HTERT RPE-1 (cell line): ENCODE results near the gene BMI1.
"Not testable (repeated sequence)": the region's sequence is repeated elsewhere in the genome, so short reads cannot be mapped to it uniquely, and the experiment has no call there.

Experiments used
- in situ Hi-C: fragments of 300-500 bp; cut with MboI; formaldehyde crosslinking; loops from 4 replicates; pipeline ENCODE4 v1.14.3; 2020; ENCODE audit warnings: low sequenced_read_pairs

Gene BMI1

DNA sequence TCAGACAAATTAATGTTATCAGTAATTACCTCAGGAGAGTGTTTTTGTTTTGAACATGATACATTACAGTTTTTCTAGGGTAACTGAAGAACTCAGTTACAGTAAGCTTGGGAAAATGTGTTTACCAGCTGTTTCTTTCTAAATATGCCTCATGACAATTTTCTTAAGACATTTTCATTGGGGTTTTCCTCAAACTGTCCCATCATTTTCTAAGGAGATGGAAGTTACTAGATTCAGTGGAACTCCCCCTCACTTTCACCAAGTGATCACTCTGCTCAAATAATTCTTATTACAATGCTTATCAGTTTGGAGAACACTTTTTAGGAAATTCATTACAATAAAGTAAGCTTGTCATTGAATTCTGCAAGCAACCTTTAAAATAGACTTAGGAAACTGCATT is 18.0 kb downstream of the BMI1 start:
- in situ Hi-C loops: no loop called here

DNA sequence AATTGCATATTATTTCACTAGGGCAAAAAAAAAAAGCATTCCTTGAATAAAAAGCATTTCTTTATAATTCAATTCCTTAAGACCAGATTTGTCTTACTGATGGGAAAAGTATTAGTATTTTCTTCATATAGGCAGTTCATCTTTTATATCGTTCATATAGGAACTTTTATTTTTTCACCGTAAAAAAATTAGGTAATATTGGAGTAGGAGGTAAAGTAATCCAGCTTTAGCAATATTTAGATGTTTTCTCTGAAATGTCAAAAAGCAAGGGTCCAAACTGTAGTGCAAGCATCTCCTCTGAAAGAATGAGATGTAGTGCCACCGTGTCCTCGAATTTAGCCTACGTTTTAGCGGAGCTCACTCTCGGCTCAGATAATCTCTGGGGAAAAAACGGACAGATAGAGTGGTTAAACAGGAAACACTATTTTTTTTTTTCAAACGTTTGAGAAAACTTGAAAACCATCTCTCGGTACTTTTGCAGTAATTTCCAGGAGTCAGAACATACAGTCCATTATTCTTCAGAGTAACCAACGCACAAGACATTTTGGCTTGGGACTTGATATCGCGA is 18.9 kb downstream of the BMI1 start:
- in situ Hi-C loops: no loop called here

DNA sequence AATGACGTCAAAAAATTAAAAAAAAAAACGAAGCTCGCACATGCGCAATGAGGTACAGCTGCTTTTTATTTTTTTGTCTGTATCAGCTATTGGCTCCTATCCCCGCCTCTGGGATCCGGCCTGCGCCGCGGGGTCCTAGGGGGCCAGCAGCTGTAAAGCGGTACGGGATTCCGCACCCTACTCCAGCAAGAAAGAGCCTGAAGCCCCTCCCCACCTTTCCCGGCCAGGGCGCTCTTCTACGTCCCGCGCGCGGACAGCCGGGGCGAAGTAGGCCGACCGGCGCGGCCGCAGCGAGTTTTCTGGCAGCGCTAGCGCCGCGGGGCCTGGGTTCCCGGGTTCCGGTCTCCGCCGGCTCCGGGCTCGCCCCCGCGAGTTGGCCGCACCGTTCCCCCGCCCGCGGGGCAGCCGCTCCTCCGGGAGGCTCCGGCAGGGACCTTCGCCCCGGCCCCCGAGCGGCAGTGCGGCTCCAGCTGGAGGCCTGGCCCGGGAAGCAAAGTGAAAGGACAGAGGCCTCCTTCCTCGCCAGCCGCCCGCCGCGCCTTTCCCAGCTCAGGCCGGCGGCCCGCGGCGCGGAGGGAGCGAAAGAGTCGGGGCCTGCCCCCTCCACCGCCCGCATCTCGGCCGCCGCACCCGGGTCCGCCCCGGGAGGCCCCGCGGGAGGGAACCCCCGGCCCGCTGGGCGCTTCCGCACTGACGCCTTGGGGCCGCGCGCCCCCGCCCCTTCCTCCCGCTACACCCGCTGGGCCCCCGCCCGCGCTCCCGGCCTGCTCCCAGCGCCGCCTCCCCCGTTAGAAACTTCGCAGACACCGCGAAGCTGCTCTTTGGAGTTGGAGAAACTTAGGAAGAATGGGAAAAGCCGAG is 19.7 kb downstream of the BMI1 start:
- in situ Hi-C loops: no loop called here

DNA sequence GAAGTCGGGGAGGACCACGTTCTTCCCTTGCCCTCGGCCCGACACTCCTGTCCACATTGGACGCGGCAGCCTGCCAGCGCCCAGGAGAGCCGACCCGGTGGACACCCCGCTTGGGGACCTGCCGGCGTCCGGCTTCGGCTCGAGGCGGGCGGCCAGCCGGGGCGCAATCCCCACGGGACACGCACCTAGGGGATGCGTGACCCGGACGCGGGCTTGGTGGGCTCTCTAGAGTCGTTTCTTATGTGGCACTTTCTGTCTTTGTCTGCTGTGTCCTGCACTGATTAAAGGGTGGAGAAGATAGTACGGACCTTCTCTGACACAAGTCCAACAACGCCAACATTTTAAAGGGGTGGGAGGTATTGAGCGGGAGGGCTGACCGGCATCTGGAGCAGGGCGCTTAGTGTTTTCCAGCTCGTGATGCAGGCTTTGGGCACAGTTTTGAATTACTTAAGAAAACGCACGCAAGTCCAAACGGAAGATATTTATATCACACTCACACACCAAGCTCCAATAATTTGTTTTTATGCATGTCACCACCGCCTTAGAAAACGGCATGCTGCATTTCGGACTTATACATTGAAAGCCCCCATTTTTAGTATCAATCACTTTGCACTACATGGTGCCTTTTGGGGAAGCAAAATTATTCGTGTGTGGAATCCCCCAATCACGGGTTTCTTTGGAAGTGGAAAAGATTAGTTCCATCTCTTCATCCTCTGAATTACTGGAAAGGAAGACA is 20.5 kb downstream of the BMI1 start:
- in situ Hi-C loops: no loop called here

DNA sequence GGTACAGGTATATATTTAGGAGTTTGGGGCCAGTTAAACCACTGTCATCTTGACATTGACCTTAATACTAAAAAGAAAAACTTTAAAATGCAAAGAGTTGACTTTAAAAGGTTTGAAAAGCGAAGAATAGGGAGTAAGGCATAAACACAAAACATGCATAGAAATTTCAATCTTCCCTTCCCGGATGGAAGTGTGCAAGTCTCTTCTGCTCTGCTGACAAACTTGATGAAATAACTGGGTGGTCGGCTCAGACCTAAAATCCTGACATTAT is 21.0 kb downstream of the BMI1 start:
- in situ Hi-C loops: no loop called here

DNA sequence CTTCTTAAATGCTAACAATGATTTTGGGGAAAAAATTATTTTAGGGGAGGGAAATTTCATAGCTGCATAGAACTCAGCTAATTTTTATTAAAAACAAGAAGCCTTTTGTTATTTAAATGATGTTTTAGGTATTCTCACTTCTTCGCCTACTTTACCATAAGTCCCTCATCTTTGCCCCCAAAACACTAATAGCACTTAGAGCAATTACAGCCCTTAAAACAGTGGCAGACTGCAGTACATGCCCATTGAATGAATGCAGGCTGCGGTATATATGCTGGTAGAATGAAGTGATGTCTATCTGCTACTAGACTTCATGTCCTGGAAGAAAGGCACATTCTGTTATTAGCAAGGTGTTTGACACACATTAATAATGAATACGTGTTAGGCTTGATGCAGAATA is 21.5 kb downstream of the BMI1 start:
- in situ Hi-C loops: no loop called here

DNA sequence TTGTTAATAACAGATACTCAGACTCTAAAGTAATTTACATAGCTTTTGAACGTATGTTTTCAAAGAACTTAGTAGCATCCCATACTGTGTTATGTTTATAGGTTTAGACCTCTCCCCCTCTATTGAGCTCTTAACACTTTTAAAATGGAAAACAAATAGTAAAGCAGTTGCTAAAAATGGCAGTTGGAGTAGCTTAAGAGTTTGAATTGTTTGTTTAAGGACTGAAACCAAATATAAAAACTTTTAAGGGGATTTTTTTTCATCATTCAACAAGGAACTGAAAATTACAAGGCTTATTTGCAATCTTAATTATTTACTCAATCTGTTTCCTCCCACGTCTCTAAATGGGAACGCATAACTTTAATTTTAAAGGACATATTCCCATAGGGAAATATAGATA is 22.8 kb downstream of the BMI1 start:
- in situ Hi-C loops: no loop called here

DNA sequence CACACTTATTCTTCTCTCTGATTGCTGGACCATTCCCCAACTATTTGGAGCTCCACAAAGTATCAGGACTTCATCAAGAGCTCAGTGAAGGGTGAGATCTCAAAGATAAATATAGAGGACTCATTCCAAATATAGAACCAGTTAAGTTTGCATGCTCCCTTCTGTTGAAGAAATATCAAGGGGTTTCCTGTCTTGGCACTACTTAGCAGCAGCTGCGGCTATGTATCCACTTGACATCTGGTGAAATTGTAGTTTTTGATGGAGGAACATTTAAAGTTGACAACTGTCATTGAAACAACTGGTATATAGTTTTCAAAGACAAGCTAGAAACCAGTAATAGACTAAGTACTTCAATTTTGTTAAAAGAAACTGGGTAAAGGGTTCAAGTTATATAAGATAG is 23.4 kb downstream of the BMI1 start:
- in situ Hi-C loops: no loop called here

DNA sequence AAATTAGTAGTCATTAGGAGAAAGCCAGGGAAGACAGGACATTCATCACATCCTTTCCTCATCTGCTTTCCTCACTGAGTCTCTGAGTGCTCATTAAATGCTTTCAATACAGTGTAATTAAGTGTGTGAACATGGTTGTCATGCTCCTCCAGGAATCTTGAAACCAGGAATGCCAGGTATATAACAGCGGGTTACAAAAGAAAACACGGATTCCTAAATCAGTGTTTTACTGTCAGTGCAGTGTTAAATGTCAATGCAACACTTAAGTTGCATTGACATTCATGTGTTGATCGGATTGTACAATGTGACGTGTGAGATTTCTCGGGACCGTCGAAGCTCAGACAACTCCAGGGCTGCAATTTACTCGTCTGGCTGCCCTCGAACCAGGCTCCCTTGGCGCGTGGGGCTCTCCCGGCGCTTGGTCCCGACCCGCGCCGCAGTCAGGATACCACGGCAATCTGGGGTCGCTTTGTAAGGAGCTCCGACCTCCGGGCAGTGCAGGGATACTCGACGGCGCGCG is 23.9 kb downstream of the BMI1 start:
- in situ Hi-C loops: no loop called here

DNA sequence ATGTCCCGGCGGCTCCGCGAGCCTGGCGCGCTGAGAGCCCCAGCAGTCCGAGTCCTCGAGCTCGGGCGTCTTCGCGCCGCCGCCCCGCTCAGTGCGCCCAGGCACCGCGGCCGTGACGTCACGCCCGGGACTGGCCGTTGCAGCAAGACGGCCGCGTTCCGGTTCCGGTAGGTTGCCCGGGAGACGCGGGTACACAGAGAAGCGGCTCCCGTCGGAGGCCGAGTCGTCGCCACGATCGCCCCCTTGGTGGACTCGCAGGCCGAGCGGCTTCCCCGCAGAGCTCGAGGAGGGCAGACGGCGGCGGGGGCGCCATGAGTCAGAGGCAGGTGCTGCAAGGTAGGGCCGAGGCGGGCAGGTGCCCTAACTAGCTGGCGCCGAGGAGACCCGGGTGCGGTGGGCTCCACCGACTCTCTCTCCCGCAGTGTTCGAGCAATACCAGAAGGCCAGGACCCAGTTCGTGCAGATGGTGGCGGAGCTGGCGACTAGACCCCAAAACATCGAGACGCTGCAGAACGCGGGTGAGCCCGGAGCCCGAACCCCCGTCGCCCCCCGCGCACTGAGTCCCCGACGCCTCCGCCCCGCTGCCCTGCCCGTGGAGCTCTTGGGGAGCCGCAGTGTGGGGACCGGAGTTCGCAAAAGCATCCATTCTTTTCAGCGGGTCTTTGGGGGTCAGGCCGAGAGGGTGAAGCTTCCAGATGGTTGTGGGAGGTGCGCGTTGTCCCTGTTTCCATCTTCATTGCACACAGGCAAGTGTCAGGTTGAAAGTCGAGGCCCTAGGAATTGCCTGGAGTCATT is 24.6 kb downstream of the BMI1 start, which contains the start of gene SPAG6:
Gene SPAG6 (plus strand): TSS at position 196 of the 795 bp plus-strand sequence. CDS start 116 bp downstream, at position 312.
- in situ Hi-C loops: no loop called here

DNA sequence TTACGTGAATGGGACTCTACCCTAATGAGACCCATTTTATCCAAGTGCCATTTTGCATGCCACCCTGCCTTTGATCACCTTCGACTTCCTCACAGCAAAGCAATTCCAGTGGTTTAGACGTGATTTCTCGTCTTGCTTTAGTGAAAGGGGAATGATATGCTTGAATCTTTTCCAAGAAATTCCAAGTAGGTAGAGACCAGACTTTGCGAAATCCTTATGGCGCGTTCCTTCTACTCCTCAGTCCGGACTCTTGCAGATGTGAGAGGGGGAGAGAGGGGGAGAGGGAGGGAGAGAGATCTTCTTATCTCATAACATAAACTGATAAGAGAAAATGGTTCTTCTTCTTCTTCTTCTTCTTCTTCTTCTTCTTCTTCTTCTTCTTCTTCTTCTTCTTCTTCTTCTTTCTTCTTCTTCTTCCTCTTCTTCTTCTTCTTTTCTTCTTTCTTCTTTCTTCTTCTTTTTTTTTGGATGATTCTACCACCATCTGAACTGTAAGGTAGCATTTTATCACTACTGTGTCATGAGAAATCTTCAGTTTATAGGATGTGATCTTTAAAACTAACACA is 25.3 kb downstream of the BMI1 start:
- in situ Hi-C loops: no loop called here

DNA sequence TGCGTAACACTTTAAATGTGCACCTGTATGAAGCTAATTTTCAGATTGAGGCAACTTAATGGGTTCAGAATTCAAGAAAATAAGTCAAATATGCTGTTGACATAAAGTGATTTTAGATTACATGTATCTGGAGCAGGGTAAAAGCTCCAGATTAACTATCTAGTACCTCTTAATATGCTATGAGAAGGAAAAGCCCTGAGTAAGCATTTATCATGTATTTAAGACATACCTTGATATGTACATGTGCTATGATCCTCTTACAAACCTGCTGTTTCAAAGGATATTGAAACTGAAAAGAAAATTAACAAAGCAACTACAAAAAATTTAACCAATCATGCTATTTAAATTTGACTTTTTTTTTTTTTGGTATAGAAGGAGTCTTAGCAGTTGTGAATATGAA is 28.9 kb downstream of the BMI1 start:
- in situ Hi-C loops: no loop called here

DNA sequence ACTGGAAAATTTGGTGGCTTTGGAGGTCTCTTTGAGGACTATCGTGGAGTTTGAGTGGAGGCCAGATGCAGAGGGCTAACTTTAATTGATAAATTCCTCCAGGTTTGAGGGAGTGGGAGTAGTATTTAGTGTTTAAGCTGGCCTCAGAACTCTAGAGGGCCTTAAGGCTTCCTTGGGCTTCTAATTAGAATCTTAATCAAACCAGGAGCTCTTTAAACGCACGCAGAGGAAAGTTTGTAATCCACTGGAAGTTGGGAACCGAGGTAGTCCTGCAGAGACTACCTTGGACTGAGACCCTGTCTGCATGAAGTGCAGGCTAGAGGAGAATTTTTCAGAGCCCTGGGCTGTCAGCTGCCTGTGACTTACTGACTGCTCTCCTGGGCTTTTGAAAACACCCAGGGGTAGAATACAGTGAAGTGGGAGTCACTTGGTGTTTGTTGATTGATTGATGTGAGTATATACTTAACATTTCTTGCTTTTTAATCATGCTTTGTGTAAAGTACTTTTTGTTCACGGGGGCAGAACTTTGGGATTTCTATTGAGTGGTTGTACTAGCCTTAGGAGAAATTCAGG is 30.3 kb downstream of the BMI1 start:
- in situ Hi-C loops: no loop called here

DNA sequence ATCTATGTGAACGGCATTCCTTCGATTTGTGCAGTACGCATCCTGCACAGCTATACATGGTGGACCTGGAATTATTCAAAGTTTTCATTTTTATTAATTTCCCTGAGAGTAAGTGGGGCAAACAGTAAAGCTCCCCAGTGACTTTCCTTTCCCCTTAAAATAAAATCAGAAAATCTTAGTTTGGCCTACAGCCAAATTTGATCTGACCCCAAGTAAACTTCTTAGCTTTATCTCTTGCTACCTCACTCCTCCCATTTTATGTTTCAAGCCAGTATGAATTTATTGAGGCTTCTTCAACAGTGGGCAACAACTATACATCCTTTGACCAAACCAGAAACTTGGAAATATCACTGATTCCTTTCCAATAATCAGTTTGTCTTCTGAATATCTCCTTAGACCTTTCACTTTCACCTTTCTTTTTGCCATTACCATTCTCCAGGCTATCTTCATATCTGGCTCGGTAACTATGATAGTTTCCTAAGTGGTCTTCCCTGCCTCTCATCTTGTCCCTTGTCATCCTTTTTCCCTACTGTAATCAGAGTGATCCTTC is 35.5 kb downstream of the BMI1 start:
- in situ Hi-C loops: no loop called here

DNA sequence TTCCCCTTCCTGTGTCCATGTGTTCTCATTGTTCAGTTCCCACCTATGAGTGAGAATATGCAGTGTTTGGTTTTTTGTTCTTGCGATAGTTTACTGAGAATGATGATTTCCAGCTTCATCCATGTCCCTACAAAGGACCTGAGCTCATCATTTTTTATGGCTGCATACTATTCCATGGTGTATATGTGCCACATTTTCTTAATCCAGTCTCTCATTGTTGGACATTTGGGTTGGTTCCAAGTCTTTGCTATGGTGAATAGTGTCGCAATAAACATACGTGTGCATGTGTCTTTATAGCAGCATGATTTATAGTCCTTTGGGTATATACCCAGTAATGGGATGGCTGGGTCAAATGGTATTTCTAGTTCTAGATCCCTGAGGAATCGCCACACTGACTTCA is 36.9 kb downstream of the BMI1 start:
- in situ Hi-C loops: not testable (repeated sequence)

DNA sequence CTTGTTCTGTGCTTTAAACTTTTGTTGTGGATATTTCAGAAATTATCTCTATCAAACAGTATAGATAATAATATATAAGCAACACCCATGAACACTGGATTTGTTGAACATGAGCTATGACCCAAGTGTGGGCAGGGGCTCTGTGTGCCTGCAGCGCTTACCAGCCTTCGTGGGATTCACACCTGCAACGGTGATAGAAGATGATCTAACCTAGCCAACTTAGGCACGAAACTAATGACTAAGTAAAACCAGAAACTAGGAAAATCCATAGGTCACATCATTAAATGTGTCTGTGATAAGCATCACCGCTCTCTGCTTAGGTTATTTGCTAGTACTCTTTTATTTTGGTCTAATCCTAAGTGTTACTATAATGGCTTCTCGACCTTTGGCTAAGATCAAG is 42.4 kb downstream of the BMI1 start:
- in situ Hi-C loops: no loop called here

DNA sequence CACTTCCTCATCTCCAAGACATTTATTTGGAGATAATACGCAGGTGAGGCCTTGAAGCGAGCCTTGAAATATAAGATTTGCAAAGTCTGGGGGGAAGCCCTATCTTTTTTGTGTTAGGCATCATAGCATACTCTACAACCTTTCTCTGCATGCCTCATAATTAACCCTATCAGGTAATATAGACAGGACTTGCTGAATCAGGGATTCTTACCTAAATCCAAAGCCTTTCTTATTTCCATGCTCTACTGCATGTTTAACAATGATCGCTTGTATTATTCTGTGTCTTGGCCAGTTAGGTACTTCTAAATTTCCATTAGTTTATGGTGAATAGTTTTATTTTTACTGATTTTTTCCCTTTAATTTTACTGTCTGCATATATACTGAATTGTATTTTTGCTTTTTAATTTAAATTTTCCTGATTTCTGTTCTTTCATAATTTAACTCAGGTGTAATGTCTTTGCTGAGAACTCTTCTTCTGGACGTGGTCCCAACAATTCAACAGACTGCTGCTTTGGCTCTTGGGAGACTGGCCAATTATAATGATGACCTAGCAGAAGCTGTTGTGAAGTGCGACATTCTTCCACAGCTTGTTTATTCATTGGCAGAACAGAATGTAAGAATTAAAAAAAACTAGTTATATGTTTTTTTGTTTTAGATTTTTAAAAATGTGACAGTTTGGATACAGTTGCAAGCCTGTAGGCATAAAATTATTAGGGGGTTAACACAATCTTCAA is 43.7 kb downstream of the BMI1 start:
- in situ Hi-C loops: no loop called here

DNA sequence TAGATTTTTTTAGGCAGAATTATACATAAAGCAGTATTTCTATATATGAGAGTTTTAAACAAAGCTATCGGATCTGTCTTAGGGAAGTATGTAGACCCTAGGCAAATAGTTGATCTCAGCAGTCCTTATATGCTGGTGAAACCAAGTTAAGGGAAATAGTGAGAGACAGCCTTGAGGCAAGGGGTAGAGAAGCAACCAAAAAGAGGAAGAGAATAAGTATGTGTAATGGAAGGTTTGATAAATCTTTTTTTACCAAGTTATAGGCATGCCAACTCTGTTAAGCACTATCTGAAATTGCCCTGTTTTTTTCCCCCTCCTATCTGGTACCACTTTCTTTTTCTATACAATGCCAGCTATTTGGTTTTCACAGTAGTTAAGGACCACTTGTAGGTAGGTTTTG is 44.3 kb downstream of the BMI1 start:
- in situ Hi-C loops: no loop called here

DNA sequence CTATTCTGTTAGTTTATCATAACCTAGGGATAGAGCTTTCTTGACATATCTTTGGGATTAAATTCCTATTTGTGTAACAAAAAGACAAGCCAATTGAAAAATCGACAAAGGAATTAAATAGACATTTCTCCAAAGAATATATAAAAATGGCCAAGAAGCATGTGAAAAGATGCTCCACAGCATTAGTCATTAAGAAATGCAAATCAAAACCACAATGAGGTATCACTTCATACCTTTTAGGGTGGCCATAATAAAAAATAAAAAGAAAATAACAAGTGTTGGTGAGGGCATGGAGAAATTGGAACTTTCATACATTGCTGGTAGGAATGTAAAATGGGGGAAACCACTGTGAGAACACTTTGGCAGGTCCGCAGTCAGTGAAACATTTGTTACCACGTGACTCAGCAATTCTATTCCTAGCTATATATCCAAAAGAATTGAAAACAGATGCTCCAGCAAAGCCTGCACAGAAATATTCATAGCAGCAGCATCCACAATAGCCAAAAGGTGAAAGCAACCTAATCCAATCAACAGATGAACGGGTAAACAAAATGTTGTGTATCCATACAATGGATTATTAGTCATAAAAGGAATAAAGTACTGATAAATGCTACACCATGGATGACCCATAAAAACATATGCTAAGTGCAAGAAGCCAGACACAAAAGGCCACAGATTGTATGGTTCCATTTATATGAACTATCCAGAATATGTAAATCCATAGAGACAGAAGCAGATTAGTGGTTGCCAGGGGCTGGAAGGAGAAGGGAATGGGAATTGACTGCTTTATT is 44.9 kb downstream of the BMI1 start:
- in situ Hi-C loops: no loop called here
